ENCODE results near the gene PCSK5.
"Not testable (repeated sequence)": the region's sequence is repeated elsewhere in the genome, so short reads cannot be mapped to it uniquely, and the experiment has no call there.

PCSK5 gene

DNA sequence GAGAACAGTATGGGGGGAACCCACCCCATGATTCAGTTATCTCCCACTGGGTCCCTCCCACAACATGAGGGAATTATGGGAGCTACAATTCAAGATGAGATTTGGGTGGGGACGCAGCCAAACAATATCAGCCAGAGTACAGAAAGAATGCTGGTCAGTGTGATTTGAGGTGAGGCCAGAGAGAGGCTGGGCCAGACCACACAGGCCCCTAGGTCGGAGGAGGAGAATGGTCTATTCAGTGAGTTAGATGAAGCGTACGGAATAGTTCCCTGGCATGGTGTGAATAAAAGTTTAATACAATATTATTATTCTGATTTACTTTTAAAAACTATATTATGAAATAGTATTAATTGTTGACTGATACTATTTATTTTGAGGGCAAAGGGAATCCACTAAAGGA is 39.7 kb downstream of the PCSK5 start:
- no peak for DNase-seq

DNA sequence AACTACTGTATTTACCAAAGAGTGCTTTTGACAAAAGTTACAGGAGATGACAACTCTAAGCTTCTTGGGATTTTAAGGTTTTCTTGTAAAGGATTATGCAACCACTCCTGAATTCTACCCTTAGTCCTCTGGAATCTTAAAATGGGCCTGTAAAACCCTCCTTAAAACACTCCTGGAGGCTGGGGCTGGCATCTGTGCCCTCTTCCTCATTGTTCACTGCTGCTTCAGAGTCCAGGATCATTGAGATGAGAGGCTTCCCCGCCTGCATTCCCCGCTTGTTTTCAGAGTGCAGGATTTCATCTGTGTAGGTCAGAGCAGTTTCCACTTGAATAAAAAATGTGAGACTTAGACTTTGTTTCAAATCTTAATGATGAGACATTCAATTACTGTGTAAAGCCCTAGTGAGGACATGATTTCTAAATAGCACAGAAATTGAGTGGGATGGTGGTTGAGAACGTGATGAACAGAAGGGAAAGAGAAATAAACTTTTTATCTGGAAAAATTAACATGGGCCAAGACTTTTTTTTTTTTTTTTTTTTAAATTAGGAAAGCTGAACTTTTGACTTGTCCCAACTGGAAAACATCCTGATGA is 40.4 kb downstream of the PCSK5 start:
- no peak for DNase-seq

- DNase-seq = no peak
Observed at GRCh38 chr9:75933982-75934381, 43.5 kb downstream of the PCSK5 start.

GRCh38 chr9:75935591-75935990 is 45.1 kb downstream of the PCSK5 start:
- DNase-seq = no peak

DNA sequence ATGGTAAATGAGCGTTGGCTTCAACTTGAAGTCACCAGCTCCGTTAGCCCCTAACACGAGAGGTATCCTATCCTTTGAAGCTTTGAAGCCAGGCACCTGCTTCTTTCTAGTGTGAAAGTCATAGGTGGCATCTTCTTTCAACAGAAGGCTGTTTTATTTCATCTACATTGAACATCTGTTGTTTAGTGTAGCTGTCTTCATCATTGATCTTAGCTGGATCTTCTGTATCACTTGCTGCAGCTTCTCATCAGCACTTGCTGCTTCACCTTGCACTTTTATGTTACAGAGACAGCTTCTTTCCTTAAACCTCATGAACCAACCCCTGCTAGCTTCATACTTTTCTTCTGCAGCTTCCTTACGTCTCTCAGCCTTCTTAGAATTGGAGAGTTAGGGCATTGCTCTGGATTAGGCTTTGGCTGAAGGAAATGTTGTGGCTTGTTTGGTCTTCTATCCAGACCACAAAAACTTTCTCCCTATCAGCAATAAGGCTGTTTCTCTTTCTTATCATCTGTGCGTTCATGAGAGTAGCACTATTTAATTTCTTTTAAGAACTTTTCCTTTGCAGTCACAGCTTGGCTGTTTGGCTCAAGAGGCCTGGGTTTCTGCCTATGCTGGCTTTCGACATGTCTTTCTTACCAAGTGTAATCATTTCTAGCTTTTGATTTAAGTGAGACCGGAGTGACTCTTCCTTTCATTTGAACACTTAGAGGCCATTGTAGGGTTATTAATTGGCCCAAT is 47.2 kb downstream of the PCSK5 start:
- DNase-seq = no peak

DNA sequence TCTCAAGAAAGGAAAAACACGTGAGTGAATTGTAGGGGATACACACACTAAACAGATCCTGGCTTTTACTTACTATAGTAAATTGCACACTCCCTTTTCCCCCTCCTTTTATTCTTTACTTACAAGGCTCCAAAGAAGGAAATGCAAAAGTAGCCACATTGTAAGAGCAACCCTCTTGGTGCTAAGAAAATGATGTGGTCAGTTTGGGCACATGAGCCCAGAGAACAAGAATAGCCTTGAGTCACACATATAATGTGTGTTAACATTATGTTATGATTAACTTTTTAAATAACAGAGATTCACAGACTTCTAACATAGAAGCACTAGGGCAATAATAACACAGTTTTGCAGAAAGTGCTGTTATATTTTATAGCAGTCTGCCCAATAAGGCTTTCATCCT is 48.5 kb downstream of the PCSK5 start:
- no peak for DNase-seq

DNA sequence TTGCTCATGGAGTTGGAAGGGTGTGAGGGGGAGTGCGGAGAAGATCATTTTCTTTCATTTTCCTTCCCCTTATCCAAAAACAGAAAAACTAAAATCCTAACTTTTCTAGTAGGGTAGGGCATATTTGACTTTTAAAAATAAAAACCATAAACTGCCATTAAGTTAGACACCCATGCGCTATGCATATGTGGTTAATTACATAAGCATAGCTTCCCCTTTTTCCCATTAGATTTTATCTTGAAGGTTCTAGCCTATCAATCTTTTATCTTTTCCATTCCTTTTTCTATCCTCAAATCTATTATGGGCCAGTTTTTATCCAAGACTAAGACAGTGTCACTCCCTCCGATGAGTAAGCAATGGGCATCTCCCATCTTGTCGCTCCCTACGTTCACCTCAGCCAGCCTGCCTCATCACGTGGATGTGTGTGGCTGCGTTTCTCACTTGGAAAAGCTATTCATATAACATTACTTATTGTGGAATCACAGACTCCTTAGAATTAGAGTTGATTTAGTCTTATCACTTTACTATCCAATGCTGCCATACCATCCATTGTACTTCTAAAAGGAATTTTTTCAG is 49.2 kb downstream of the PCSK5 start:
- no peak for DNase-seq

GRCh38 chr9:75941066-75941465 is 50.6 kb downstream of the PCSK5 start:
- no peak for DNase-seq

GRCh38 chr9:75941577-75942311 is 51.3 kb downstream of the PCSK5 start:
- DNase-seq = no peak

- DNase-seq = no peak
Observed at GRCh38 chr9:75946766-75947165, 56.3 kb downstream of the PCSK5 start.

- no peak for DNase-seq
Observed at GRCh38 chr9:75947233-75947632, 56.8 kb downstream of the PCSK5 start.

DNA sequence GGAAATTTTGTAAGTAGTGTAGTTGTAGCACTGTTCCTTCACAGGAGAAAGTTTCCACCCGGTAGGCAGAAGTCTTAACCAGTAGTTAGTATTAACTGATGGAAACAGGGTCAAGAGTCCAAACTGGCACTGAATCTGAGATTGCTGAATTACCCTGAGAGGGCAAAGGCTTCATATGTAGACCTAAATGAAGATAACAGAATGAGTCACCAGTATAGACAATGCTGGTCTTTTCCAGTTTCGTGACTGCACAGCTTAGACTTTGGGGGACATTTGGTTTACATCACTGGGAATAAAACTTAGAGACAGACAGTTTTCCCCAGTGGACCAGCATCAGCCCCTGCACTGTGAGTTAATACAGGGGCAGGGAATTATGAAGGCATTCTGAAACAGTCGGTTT is 60.5 kb downstream of the PCSK5 start:
- DNase-seq = no peak

GRCh38 chr9:75953218-75953617 is 62.7 kb downstream of the PCSK5 start:
- DNase-seq = no peak

DNA sequence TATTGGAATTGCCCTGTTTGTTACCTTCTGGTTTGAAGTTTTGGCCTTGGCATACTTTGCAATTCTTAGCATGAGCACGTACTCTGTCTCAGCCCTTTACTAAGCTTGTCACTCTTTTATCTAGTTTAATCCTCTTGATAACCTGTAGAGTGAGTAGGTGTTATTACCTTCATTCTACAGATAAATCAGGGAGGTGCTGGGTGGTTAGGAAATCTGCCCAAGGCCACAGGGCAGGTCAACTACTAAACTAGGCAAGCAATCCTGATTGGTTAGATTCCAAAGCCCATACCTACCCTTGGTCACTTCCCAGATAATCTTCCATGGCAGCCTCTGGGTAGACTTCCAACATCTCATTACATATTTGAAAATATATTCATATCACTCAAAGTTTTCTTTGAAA is 65.7 kb downstream of the PCSK5 start:
- DNase-seq = no peak

DNA sequence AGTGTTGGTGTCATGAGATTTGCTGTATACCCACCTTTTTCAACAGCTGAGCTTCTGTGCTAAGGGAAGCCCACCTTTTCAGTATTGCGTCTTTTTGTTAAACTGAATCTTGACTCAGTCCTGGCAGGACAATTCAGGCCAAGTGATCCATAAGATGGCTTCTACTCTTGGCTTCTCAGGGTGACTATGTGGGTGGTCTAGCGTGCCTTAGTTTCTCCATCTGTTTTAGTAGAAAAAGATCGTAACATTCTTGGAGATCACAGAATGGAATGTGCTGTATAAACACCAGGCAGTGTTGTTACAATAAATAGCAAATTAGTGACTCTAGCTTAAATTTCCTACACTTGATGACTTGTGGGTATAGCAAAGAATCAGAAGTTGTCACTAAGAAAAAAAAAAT is 66.6 kb downstream of the PCSK5 start:
- DNase-seq = no peak

DNA sequence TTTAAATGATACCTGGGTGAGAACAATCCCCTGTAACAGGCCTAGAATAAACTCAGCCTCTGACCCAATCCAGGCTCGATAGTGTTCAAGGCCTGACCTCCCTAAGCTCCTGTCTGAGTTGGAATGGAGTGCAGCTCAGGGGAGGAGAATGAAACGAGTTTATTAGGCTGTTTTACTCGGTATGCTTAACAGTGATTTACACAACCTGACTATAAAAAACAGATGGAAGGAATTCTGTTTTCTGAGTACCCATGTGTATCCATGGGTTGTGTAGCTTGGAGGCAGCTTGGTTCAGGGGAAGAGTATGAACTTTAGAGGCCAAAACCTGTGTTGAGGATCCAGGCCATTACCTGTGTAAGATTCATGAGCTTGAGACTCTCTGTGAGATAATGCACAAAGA is 67.8 kb downstream of the PCSK5 start:
- no peak for DNase-seq

DNA sequence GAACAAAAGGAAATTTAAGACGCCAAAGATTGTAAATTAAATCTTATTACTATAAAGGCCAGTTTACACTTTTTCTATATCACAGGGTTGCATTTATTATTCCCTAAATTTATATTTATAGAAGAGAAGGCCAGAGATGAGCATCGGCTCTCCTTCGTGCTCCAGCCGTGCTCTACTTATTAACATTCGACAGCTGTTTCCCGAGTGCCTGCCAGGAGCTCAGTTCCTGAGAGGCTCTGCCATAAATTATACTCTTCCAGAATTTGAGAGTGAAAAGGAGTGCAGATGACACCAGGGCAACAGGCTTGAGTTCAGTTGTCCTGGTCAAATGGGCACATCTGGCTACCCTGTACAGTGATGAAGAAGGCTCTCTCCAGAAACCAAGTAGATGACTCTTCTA is 70.1 kb downstream of the PCSK5 start:
- DNase-seq = no peak

GRCh38 chr9:75962013-75962661 is 71.7 kb downstream of the PCSK5 start:
- no peak for DNase-seq

DNA sequence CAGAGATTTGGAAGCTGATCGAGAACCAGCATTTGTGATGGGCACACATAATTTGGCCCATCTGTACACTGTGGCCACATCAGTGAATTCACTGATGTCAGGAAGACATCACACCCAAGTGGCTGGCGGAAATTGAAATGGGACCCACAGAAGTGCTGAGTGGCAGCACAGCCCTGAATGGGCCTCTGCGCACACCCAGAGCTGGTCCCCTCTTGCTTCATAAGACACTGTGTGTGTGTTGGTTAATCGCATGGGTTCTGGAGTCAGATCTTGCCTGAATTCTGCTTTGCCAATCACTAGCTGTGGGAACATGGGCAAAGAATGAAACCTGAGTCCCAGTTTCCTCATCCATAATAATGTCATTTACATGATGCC is 72.2 kb downstream of the PCSK5 start:
- no peak for DNase-seq

DNA sequence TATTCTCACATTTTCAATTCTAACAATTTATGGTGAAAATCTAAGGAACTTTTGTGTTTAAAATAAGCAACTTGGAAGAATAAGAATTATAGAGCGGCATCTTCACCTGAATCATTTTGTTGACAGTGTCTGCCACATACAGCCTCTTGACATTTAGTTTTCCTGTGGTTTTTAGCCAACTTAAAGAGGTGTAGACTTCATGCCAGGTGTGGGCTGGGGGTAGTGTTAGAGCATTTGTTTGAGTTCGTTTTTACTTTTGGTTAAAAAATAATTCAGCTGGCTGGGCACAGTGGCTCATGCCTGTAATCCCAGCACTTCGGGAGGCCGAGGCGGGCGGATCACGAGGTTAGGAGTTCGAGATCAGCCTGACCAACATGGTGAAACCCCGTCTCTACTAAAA is 72.8 kb downstream of the PCSK5 start:
- DNase-seq = not testable (repeated sequence)

DNA sequence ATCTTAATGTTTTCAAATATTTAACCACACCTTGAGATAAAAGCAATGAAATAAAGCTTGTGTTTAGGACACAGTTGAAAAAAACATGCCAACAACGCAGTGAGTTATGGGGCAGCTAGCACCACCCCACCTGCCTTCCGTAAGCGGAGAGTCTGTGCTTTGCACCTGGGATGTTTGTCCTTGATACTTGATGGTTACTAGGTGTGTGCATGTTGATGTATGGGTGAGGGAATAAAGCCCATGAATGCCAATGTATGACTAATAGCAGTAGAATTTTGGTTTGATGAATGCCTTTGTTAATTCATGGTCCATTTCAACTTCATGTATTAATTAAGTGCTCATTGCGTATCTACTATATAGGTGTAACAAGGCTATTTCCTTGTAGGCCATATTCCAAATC is 74.0 kb downstream of the PCSK5 start:
- no peak for DNase-seq

GRCh38 chr9:75965231-75965630 is 74.8 kb downstream of the PCSK5 start:
- DNase-seq = no peak

DNA sequence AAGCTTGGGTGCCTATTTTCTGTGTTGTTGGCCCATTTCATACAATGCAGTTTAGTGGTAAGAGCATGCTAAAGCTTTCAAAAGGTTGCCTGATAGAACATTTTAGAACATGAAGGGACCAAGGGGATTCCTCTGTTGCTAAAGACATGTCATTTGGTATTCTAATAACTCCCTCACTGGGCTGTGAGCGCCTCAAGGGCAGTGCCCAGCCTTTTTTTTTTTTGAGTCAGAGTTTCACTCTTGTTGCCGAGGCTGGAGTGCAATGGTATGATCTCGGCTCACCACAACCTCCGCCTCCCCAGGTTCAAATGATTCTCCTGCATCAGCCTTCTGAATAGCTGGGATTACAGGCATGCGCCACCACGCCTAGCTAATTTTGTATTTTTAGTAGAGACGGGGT is 77.1 kb downstream of the PCSK5 start:
- no peak for DNase-seq

All from DMS153 (cell line).